GM23338 (cell line): Measurements from ENCODE around the gene SZT2. TPM values are rescaled to one million over a fixed set of nuclear protein-coding genes. Genes with fewer than 3 reads are reported as not detected.

ENCODE experiments used
- ATAC-seq: fragments of 200-7000 bp; cut with Tn5 transposase; 3 replicates; pipeline ENCODE4 v1.9.1; 2020
- DNase-seq: peaks from one replicate; pipeline ENCODE4 v3.0.0-alpha.2; 2015; ENCODE audit warnings: low spot score
- H2AFZ ChIP-seq: fragments of 200-600 bp; sonication (generic); 2 replicates; pipeline ENCODE4 v1.8.0; 2016; ENCODE audit warnings: antibody characterized with exemption, mild to moderate bottlenecking, moderate library complexity
- H3F3A ChIP-seq: fragments of 200-600 bp; sonication (generic); replicated peaks from 2 replicates; pipeline ENCODE4 v1.8.0; 2017; ENCODE audit warnings: antibody characterized with exemption, mixed run types, low read depth
- H3K27ac ChIP-seq: fragments of 200-600 bp; sonication (generic); 2 replicates; pipeline ENCODE4 v1.6.1; 2016; ENCODE audit warnings: low read depth
- H3K27me3 ChIP-seq: fragments of 200-600 bp; sonication (generic); 2 replicates; pipeline ENCODE4 v1.8.0; 2016; ENCODE audit warnings: mild to moderate bottlenecking, mixed run types, moderate library complexity; ENCODE audit not compliant: insufficient read depth
- H3K36me3 ChIP-seq: fragments of 200-600 bp; sonication (generic); 2 replicates; pipeline ENCODE4 v1.8.0; 2016; ENCODE audit warnings: mild to moderate bottlenecking; ENCODE audit not compliant: insufficient read depth
- H3K4me1 ChIP-seq: fragments of 200-600 bp; sonication (generic); 2 replicates; pipeline ENCODE4 v1.8.0; 2016; ENCODE audit warnings: mild to moderate bottlenecking, moderate library complexity; ENCODE audit not compliant: insufficient read depth
- H3K4me2 ChIP-seq: fragments of 200-600 bp; sonication (generic); 2 replicates; pipeline ENCODE4 v1.7.1; 2017; ENCODE audit warnings: mixed run types
- H3K4me3 ChIP-seq: fragments of 200-600 bp; sonication (generic); 2 replicates; pipeline ENCODE4 v1.6.1; 2016; ENCODE audit warnings: mixed run types
- H3K79me2 ChIP-seq: fragments of 200-600 bp; sonication (generic); replicated peaks from 2 replicates; pipeline ENCODE4 v1.8.0; 2017; ENCODE audit warnings: mild to moderate bottlenecking; ENCODE audit not compliant: insufficient read depth
- H3K9me2 ChIP-seq: fragments of 200-600 bp; sonication (generic); 2 replicates; pipeline ENCODE4 v1.8.0; 2017; ENCODE audit not compliant: insufficient read depth
- H4K20me1 ChIP-seq: fragments of 200-600 bp; sonication (generic); replicated peaks from 2 replicates; pipeline ENCODE4 v1.8.0; 2017; ENCODE audit warnings: mild to moderate bottlenecking; ENCODE audit not compliant: insufficient read depth
- H3K27ac Mint-ChIP-seq: 2 replicates; pipeline ENCODE4 v1.8.0; 2020; ENCODE audit warnings: inconsistent platforms, mild to moderate bottlenecking, moderate library complexity, mixed read lengths
- H3K27me3 Mint-ChIP-seq: 3 replicates; pipeline ENCODE4 v1.8.0; 2022; ENCODE audit warnings: low read depth, mild to moderate bottlenecking, moderate library complexity, mixed read lengths, inconsistent platforms; ENCODE audit not compliant: insufficient read depth, poor library complexity
- H3K36me3 Mint-ChIP-seq: 3 replicates; pipeline ENCODE4 v1.8.0; 2021; ENCODE audit warnings: low read depth, mild to moderate bottlenecking, inconsistent platforms, moderate library complexity, mixed read lengths
- H3K4me1 Mint-ChIP-seq: 3 replicates; pipeline ENCODE4 v1.8.0; 2020; ENCODE audit warnings: mild to moderate bottlenecking, inconsistent platforms, mixed read lengths
- H3K4me3 Mint-ChIP-seq: 3 replicates; pipeline ENCODE4 v1.8.0; 2021; ENCODE audit warnings: moderate library complexity, mild to moderate bottlenecking, inconsistent platforms, mixed read lengths
- H3K9me3 Mint-ChIP-seq: 3 replicates; pipeline ENCODE4 v1.8.0; 2020; ENCODE audit warnings: moderate library complexity, mild to moderate bottlenecking, inconsistent platforms, mixed read lengths
- CREB1 ChIP-seq: fragments of 250-450 bp; sonication (Bioruptor Pico); IDR thresholded peaks from 2 replicates; pipeline ENCODE4 v1.5.0; 2020; ENCODE audit warnings: low read depth, mild to moderate bottlenecking, moderate library complexity
- CTCF ChIP-seq, 2 experiments: fragments of 200-600 bp in 1 of 2; sonication (generic) in 1 of 2; conservative IDR thresholded peaks; 2 replicates each; pipeline versions ENCODE4 v1.5.1 to v1.6.1; 2016 to 2017; ENCODE audit warnings: antibody characterized with exemption in 2 of 2, low read depth in 2 of 2, mild to moderate bottlenecking in 2 of 2, moderate library complexity in 1 of 2
- ETS1 ChIP-seq: IDR thresholded peaks from 2 replicates; pipeline ENCODE4 v1.6.1; 2016; ENCODE audit warnings: antibody characterized with exemption
- EZH2 ChIP-seq: fragments of 200-600 bp; sonication (generic); IDR thresholded peaks from one replicate; pipeline ENCODE4 v1.8.0; 2017; ENCODE audit warnings: antibody characterized with exemption, mild to moderate bottlenecking, low read depth; ENCODE audit not compliant: unreplicated experiment
- EZH2phosphoT487 ChIP-seq: fragments of 200-600 bp; sonication (generic); IDR thresholded peaks from one replicate; pipeline ENCODE4 v1.8.1; 2018; ENCODE audit warnings: antibody characterized with exemption; ENCODE audit not compliant: unreplicated experiment
- JUNB ChIP-seq: IDR thresholded peaks from one replicate; pipeline ENCODE4 v1.6.1; 2016; ENCODE audit warnings: antibody characterized with exemption; ENCODE audit not compliant: unreplicated experiment
- NANOG ChIP-seq: IDR thresholded peaks from 2 replicates; pipeline ENCODE4 v1.6.1; 2016; ENCODE audit warnings: antibody characterized with exemption, borderline replicate concordance
- POLR2AphosphoS5 ChIP-seq: IDR thresholded peaks from 2 replicates; pipeline ENCODE4 v1.6.1; 2016; ENCODE audit warnings: antibody characterized with exemption, low read depth
- REST ChIP-seq: IDR thresholded peaks from one replicate; pipeline ENCODE4 v1.6.1; 2018; ENCODE audit warnings: antibody characterized with exemption; ENCODE audit not compliant: unreplicated experiment
- STAT1 ChIP-seq: IDR thresholded peaks from one replicate; pipeline ENCODE4 v1.6.1; 2016; ENCODE audit warnings: antibody characterized with exemption; ENCODE audit not compliant: unreplicated experiment
- ZNF114 ChIP-seq: fragments of 250-450 bp; sonication (Bioruptor Pico); IDR thresholded peaks from 2 replicates; pipeline ENCODE4 v1.5.0; 2020; ENCODE audit warnings: mild to moderate bottlenecking, moderate library complexity
- ZNF331 ChIP-seq: fragments of 250-450 bp; sonication (Bioruptor Pico); IDR thresholded peaks from 2 replicates; pipeline ENCODE4 v1.5.0; 2020; ENCODE audit warnings: low read depth, mild to moderate bottlenecking, moderate library complexity
- ZNF462 ChIP-seq: fragments of 250-450 bp; sonication (Bioruptor Pico); IDR thresholded peaks from 2 replicates; pipeline ENCODE4 v1.5.0; 2020; ENCODE audit warnings: mild to moderate bottlenecking, moderate library complexity
- polyA plus RNA-seq: library from polyadenylated mRNA; unstranded; fragments of >200 nt; fragmentation: Nextera tagmentation; extraction: Ambion mirVana; gene quantifications from 2 replicates; pipeline ENCODE4 v1.2.1, GENCODE V29; 2016
- total RNA-seq: library from RNA; depleted of rRNA; stranded (reverse); fragments of >200 nt; shearing (Covaris generic); gene quantifications from 2 replicates; pipeline ENCODE4 v1.2.3, GENCODE V29; 2014

SZT2 gene
- total and polyA plus RNA-seq, 2 experiments from 2014 or later, result 4.1 to 16.1 TPM

GRCh38 chr1:43340559-43340958 lies 49.1 kb upstream of the SZT2 start:
- no peaks in the 10 kb centered on the region for H3K9me2 ChIP-seq
- H3K4me3 Mint-ChIP-seq, result no peak overlapping the region
- H3K4me2 ChIP-seq, result no peak overlapping the region
- no peak overlapping the region for H3K27ac ChIP-seq
- no peaks in the 10 kb centered on the region for H3K79me2 ChIP-seq
- H3K4me3 ChIP-seq, result no peak overlapping the region
- no peaks in the 10 kb centered on the region for H3K27me3 ChIP-seq
- TF ChIP-seq CTCF (conservative IDR thresholded peaks at IDR 0.05; ENCODE audit: low read depth in 2 of 2) (no peak), ETS1 (no peak), JUNB (no peak), CREB1 (CRISPR knock-in tag) (no peak), POLR2AphosphoS5 (no peak), EZH2phosphoT487 (no peak), EZH2 (no peak), ZNF462 (CRISPR knock-in tag) (no peak), ZNF114 (no peak), NANOG (no peak), STAT1 (no peak), REST (no peak), ZNF331 (CRISPR knock-in tag) (no peak)
- no peaks in the 10 kb centered on the region for H3F3A ChIP-seq
- DNase-seq (no peak), ATAC-seq (no peak)
- H3K4me1 ChIP-seq, result no peaks in the 10 kb centered on the region
- H3K4me1 Mint-ChIP-seq, result peaks cover 6% of the 10 kb centered on the region
- H2AFZ ChIP-seq, result no peak overlapping the region
- H4K20me1 ChIP-seq, result no peaks in the 10 kb centered on the region
- no peaks in the 10 kb centered on the region for H3K36me3 ChIP-seq
- peaks cover 4% of the 10 kb centered on the region for H3K27me3 Mint-ChIP-seq
- H3K36me3 Mint-ChIP-seq, result no peaks in the 10 kb centered on the region
- no peak overlapping the region for H3K27ac Mint-ChIP-seq
- H3K9me3 Mint-ChIP-seq, result no peaks in the 10 kb centered on the region; the same call in 2 of the 3 replicates
